H9 (cell line): ENCODE data around the gene PDE3A. TPM values are rescaled to one million over a fixed set of nuclear protein-coding genes. Genes with fewer than 3 reads are reported as not detected.

Source experiments
- DNase-seq: peaks from one replicate; pipeline ENCODE4 v3.0.0-alpha.2; 2017
- H2AFZ ChIP-seq: one replicate; pipeline ENCODE4 v1.6.1; 2013; ENCODE audit warnings: mild to moderate bottlenecking, low read length, control low read depth, moderate library complexity
- H2AK5ac ChIP-seq: 2 replicates; pipeline ENCODE4 v1.6.1; 2013; ENCODE audit warnings: low read length, control low read depth, mixed read lengths; ENCODE audit not compliant: insufficient read length
- H2BK120ac ChIP-seq: one replicate; pipeline ENCODE4 v1.6.1; 2013; ENCODE audit warnings: low read depth, mild to moderate bottlenecking, low read length, control low read depth, inconsistent platforms; ENCODE audit not compliant: poor library complexity, severe bottlenecking
- H2BK12ac ChIP-seq: 2 replicates; pipeline ENCODE4 v1.6.1; 2013; ENCODE audit warnings: low read length, control low read depth, mixed read lengths, low read depth; ENCODE audit not compliant: insufficient read length
- H2BK15ac ChIP-seq: 2 replicates; pipeline ENCODE4 v1.6.1; 2013; ENCODE audit warnings: low read depth, low read length, control low read depth
- H2BK20ac ChIP-seq: one replicate; pipeline ENCODE4 v1.6.1; 2013; ENCODE audit warnings: low read depth, mild to moderate bottlenecking, low read length, control low read depth, inconsistent platforms; ENCODE audit not compliant: poor library complexity, severe bottlenecking
- H2BK5ac ChIP-seq: 2 replicates; pipeline ENCODE4 v1.6.1; 2013; ENCODE audit warnings: low read length, control low read depth, mixed read lengths; ENCODE audit not compliant: insufficient read length
- H3K14ac ChIP-seq: 2 replicates; pipeline ENCODE4 v1.6.1; 2013; ENCODE audit warnings: low read length, control low read depth; ENCODE audit not compliant: insufficient read depth
- H3K18ac ChIP-seq: 2 replicates; pipeline ENCODE4 v1.6.1; 2013; ENCODE audit warnings: low read depth, mild to moderate bottlenecking, mixed read lengths, low read length, control low read depth; ENCODE audit not compliant: insufficient read length
- H3K23ac ChIP-seq: 2 replicates; pipeline ENCODE4 v1.6.1; 2013; ENCODE audit warnings: low read length, control low read depth, mixed read lengths, low read depth; ENCODE audit not compliant: insufficient read length
- H3K23me2 ChIP-seq: 2 replicates; pipeline ENCODE4 v1.6.1; 2013; ENCODE audit warnings: low read depth, mild to moderate bottlenecking, mixed read lengths, low read length, control low read depth; ENCODE audit not compliant: insufficient read length, poor library complexity, severe bottlenecking
- H3K27ac ChIP-seq: 2 replicates; pipeline ENCODE4 v1.5.1; 2013; ENCODE audit warnings: low read length, control low read depth, mixed read lengths, low read depth; ENCODE audit not compliant: insufficient read length
- H3K27me3 ChIP-seq: 2 replicates; pipeline ENCODE4 v1.6.1; 2013; ENCODE audit warnings: low read length, control low read depth, inconsistent platforms; ENCODE audit not compliant: insufficient read depth
- H3K4ac ChIP-seq: 2 replicates; pipeline ENCODE4 v1.6.1; 2013; ENCODE audit warnings: low read depth, mild to moderate bottlenecking, control low read depth, inconsistent platforms, low read length, moderate library complexity
- H3K4me1 ChIP-seq: 2 replicates; pipeline ENCODE4 v1.6.1; 2013; ENCODE audit warnings: low read length, control low read depth, inconsistent platforms; ENCODE audit not compliant: insufficient read depth
- H3K4me2 ChIP-seq: 2 replicates; pipeline ENCODE4 v1.6.1; 2013; ENCODE audit warnings: low read length, control low read depth, mixed read lengths; ENCODE audit not compliant: insufficient read length, insufficient read depth
- H3K56ac ChIP-seq: 2 replicates; pipeline ENCODE4 v1.6.1; 2013; ENCODE audit warnings: low read depth, mild to moderate bottlenecking, mixed read lengths, low read length, control low read depth; ENCODE audit not compliant: insufficient read length
- H3K79me1 ChIP-seq: 2 replicates; pipeline ENCODE4 v1.6.1; 2013; ENCODE audit warnings: low read depth, mild to moderate bottlenecking, moderate library complexity, low read length, control low read depth, inconsistent platforms; ENCODE audit not compliant: insufficient read depth, poor library complexity, severe bottlenecking
- H3K79me2 ChIP-seq: 2 replicates; pipeline ENCODE4 v1.6.1; 2013; ENCODE audit warnings: low read length, control low read depth, inconsistent platforms; ENCODE audit not compliant: insufficient read depth
- H3K9ac ChIP-seq: 2 replicates; pipeline ENCODE4 v1.6.1; 2013; ENCODE audit warnings: low read length, control low read depth, mixed read lengths; ENCODE audit not compliant: insufficient read length; ENCODE audit errors: extremely low read depth
- H3K9me3 ChIP-seq: one replicate; pipeline ENCODE4 v1.6.1; 2013; ENCODE audit warnings: low read depth, low read length, inconsistent platforms; ENCODE audit not compliant: control insufficient read depth
- H3T11ph ChIP-seq: one replicate; pipeline ENCODE4 v1.6.1; 2013; ENCODE audit warnings: mild to moderate bottlenecking, low read length, control low read depth, inconsistent platforms
- H4K20me1 ChIP-seq: one replicate; pipeline ENCODE4 v1.6.1; 2013; ENCODE audit not compliant: control insufficient read depth, insufficient read length, insufficient read depth
- H4K5ac ChIP-seq: 2 replicates; pipeline ENCODE4 v1.6.1; 2013; ENCODE audit warnings: low read depth, mild to moderate bottlenecking, mixed read lengths, low read length, control low read depth; ENCODE audit not compliant: insufficient read length
- H4K8ac ChIP-seq: replicated peaks from 2 replicates; pipeline ENCODE4 v1.6.1; 2013; ENCODE audit warnings: low read length, control low read depth, mixed read lengths, low read depth; ENCODE audit not compliant: insufficient read length
- H4K91ac ChIP-seq: 2 replicates; pipeline ENCODE4 v1.6.1; 2013; ENCODE audit warnings: low read depth, mild to moderate bottlenecking, moderate library complexity, mixed read lengths, low read length, control low read depth; ENCODE audit not compliant: insufficient read length
- H3K27ac Mint-ChIP-seq, 3 experiments: 2 replicates in 2 of 3; 3 replicates in 1 of 3; pipeline ENCODE4 v1.8.0; 2020 to 2021; ENCODE audit warnings: mixed read lengths in 3 of 3, mild to moderate bottlenecking in 1 of 3, moderate library complexity in 1 of 3
- H3K27me3 Mint-ChIP-seq: 2 replicates; pipeline ENCODE4 v1.8.0; 2021; ENCODE audit warnings: low read depth, mild to moderate bottlenecking, moderate library complexity, mixed read lengths
- H3K36me3 Mint-ChIP-seq, 3 experiments: 2 replicates in 2 of 3; 3 replicates in 1 of 3; pipeline ENCODE4 v1.8.0; 2020 to 2021; ENCODE audit warnings: low read depth in 3 of 3, mixed read lengths in 3 of 3; ENCODE audit not compliant: insufficient read depth in 1 of 3
- H3K4me1 Mint-ChIP-seq, 2 experiments: 2 replicates each; pipeline ENCODE4 v1.8.0; 2020; ENCODE audit warnings: mixed read lengths in 2 of 2
- H3K4me3 Mint-ChIP-seq, 2 experiments: 2 replicates in 1 of 2; 3 replicates in 1 of 2; pipeline ENCODE4 v1.8.0; 2020 to 2021; ENCODE audit warnings: mild to moderate bottlenecking in 2 of 2, mixed read lengths in 2 of 2, moderate library complexity in 1 of 2
- H3K9me3 Mint-ChIP-seq, 2 experiments: 2 replicates in 1 of 2; 3 replicates in 1 of 2; pipeline ENCODE4 v1.8.0; 2020; ENCODE audit warnings: mild to moderate bottlenecking in 2 of 2, mixed read lengths in 2 of 2, moderate library complexity in 1 of 2
- WGBS: extraction: QIAGEN DNeasy Blood & Tissue Kit; methylation state at CpG from one replicate; pipeline ENCODE4 v1.1.7; 2013; ENCODE audit warnings: missing lambda C conversion rate, low lambda C conversion rate, mixed read lengths; ENCODE audit not compliant: insufficient read length; ENCODE audit errors: extremely low coverage; 5-methylcytosine and 5-hydroxymethylcytosine counted together
- total RNA-seq: library from RNA; stranded (reverse); gene quantifications from 2 replicates; pipeline ENCODE4 v1.2.1, GENCODE V29; 2021
- TF ChIP-seq, protein P1 (sequence below): fragments of 200-600 bp; sonication (generic); conservative IDR thresholded peaks from 3 replicates; pipeline ENCODE4 v1.8.0; 2021; ENCODE audit warnings: antibody characterized with exemption, mild to moderate bottlenecking

Gene PDE3A
- total RNA-seq, 1 experiment from 2014 or later: 3.0 TPM

DNA sequence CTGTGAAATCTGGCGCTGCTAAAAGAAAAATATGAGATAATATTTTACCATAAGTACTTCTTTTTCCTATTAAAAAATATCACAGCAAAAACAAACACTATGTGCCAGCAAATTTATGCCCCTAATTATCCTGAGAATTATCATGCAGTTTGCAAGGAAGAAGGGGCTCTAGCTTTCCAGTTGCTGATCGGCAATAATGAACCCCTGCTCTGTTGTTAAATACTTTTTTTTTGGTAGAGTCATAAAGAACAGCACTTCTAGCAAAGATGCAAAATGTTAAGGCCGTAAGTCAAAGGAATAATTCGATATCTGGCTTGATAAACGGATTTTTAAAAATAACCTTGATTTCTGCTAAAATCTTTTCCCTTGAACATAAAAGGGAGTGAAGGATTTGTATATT, 108.9 kb downstream of the PDE3A start:
- no peak for DNase-seq
- no peak overlapping the region for H2BK5ac ChIP-seq
- no peak overlapping the region for H3K9ac ChIP-seq
- no peak overlapping the region for H3K4me2 ChIP-seq
- H3K79me2 ChIP-seq: no peaks in the 10 kb centered on the region
- H4K5ac ChIP-seq: no peak overlapping the region
- peaks cover 7 to 9% of the 10 kb centered on the region in 2 experiments for H3K4me1 Mint-ChIP-seq
- no peak overlapping the region for H2AFZ ChIP-seq
- no peak overlapping the region for H3T11ph ChIP-seq
- H2BK15ac ChIP-seq: no peak overlapping the region
- no peak overlapping the region for H4K91ac ChIP-seq
- H3K9me3 Mint-ChIP-seq: peaks cover 8 to 10% of the 10 kb centered on the region in 2 experiments; a peak in 4 of 5 replicates
- TF ChIP-seq, protein P1, sequence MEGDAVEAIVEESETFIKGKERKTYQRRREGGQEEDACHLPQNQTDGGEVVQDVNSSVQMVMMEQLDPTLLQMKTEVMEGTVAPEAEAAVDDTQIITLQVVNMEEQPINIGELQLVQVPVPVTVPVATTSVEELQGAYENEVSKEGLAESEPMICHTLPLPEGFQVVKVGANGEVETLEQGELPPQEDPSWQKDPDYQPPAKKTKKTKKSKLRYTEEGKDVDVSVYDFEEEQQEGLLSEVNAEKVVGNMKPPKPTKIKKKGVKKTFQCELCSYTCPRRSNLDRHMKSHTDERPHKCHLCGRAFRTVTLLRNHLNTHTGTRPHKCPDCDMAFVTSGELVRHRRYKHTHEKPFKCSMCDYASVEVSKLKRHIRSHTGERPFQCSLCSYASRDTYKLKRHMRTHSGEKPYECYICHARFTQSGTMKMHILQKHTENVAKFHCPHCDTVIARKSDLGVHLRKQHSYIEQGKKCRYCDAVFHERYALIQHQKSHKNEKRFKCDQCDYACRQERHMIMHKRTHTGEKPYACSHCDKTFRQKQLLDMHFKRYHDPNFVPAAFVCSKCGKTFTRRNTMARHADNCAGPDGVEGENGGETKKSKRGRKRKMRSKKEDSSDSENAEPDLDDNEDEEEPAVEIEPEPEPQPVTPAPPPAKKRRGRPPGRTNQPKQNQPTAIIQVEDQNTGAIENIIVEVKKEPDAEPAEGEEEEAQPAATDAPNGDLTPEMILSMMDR: no peak
- H3K23ac ChIP-seq: no peak overlapping the region
- H2BK120ac ChIP-seq: no peak overlapping the region
- H3K27ac Mint-ChIP-seq: no peak overlapping the region; a peak in 1 of 7 replicates
- no peaks in the 10 kb centered on the region for H3K9me3 ChIP-seq
- H2AK5ac ChIP-seq: no peak overlapping the region
- no peaks in the 10 kb centered on the region for H3K4me1 ChIP-seq
- no peak overlapping the region for H3K56ac ChIP-seq
- H3K36me3 Mint-ChIP-seq: peaks cover 7 to 14% (median 7%) of the 10 kb centered on the region in 3 experiments; a peak in 6 of 7 replicates
- WGBS: no CpG with 5 or more reads among the region's 5 CpGs
- no peak overlapping the region for H3K18ac ChIP-seq
- no peak overlapping the region for H3K4ac ChIP-seq
- no peak overlapping the region for H3K14ac ChIP-seq
- H3K23me2 ChIP-seq: no peaks in the 10 kb centered on the region
- no peaks in the 10 kb centered on the region for H3K27me3 Mint-ChIP-seq
- H3K79me1 ChIP-seq: no peaks in the 10 kb centered on the region
- H3K4me3 Mint-ChIP-seq: no peak overlapping the region
- H2BK12ac ChIP-seq: no peak overlapping the region
- no peak overlapping the region for H2BK20ac ChIP-seq
- no peaks in the 10 kb centered on the region for H4K20me1 ChIP-seq
- no peak overlapping the region for H4K8ac ChIP-seq
- H3K27me3 ChIP-seq: no peaks in the 10 kb centered on the region
- no peak overlapping the region for H3K27ac ChIP-seq
